ENCODE measurements around the gene HOMER3. TPM values are rescaled to one million over a fixed set of nuclear protein-coding genes. Genes with fewer than 3 reads are reported as not detected.
A peak's percentile ranks its signal among the peaks of the same experiment; 100 is the strongest.

The HOMER3 gene
- total RNA-seq, 1 donor from 2014 or later = 30.9 TPM

GRCh38 chr19:18894254-18895037 is 46.6 kb downstream of the HOMER3 start:
- Histone ChIP-seq H3K36me3 (peaks cover 0 to 3% of the 10 kb centered on the region in 2 donors), H3K27ac (no peak overlapping the region), H3K27me3 (peaks cover 5% of the 10 kb centered on the region), H3K4me3 (peak overlapping the region; percentile 42 to 46), H3K4me1 (peaks cover 24% of the 10 kb centered on the region), H3K9me3 (no peaks in the 10 kb centered on the region)
- no peak for DNase-seq (ENCODE audit: extremely low spot score in 2 of 2)
- intact Hi-C loops (cut with DNase I) = no loop called here
- no peak for TF ChIP-seq POLR2A (IDR thresholded peaks at IDR 0.05)
- TF ChIP-seq, protein P1, sequence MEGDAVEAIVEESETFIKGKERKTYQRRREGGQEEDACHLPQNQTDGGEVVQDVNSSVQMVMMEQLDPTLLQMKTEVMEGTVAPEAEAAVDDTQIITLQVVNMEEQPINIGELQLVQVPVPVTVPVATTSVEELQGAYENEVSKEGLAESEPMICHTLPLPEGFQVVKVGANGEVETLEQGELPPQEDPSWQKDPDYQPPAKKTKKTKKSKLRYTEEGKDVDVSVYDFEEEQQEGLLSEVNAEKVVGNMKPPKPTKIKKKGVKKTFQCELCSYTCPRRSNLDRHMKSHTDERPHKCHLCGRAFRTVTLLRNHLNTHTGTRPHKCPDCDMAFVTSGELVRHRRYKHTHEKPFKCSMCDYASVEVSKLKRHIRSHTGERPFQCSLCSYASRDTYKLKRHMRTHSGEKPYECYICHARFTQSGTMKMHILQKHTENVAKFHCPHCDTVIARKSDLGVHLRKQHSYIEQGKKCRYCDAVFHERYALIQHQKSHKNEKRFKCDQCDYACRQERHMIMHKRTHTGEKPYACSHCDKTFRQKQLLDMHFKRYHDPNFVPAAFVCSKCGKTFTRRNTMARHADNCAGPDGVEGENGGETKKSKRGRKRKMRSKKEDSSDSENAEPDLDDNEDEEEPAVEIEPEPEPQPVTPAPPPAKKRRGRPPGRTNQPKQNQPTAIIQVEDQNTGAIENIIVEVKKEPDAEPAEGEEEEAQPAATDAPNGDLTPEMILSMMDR (IDR thresholded peaks at IDR 0.05) = no peak
- no peak for TF ChIP-seq POLR2AphosphoS5 (IDR thresholded peaks at IDR 0.05; ENCODE audit: insufficient read depth in 1 of 2, low read depth in 1 of 2)

DNA sequence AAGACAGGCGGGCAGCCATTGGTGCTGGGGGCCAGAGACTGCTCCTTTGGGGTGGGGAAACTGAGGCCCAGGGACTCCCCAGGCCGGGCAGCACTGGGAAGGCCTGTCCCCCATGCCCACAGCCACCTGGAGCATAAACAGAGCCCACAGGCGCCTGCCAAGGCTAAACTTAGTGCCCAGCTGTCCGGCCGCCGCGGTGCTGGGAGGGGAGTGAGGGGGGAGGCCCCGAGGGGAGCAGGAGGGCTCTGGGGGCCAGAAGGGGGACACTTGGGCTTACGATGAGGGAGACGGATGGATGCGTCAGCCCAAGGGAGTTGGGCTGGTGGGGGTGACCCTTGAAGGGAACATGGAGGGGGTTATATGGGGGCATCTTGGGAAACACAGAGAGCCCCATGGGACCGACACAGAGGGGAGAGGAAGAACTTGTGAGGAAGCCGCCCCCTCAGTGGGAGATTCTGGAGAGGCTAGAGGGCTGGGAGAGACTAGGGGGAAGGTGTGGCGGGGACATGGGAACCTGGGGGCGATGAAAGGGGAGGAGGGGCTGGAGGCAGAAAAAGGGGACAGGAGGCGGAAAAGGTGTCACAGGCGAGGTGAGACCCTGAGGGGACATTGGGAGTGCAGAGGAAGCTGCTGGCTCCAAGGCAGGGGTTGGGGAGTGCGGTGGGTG is 47.3 kb downstream of the HOMER3 start:
- no peak for TF ChIP-seq POLR2A (IDR thresholded peaks at IDR 0.05)
- TF ChIP-seq, protein P1 (IDR thresholded peaks at IDR 0.05) = no peak
- no peak for TF ChIP-seq POLR2AphosphoS5 (IDR thresholded peaks at IDR 0.05; ENCODE audit: insufficient read depth in 1 of 2, low read depth in 1 of 2)
- Histone ChIP-seq H3K27me3 (peaks cover 5% of the 10 kb centered on the region), H3K27ac (no peak overlapping the region), H3K4me1 (peaks cover 24% of the 10 kb centered on the region), H3K9me3 (no peaks in the 10 kb centered on the region), H3K36me3 (no peaks in the 10 kb centered on the region), H3K4me3 (no peak overlapping the region)
- intact Hi-C loops (cut with DNase I) = no loop called here
- no peak for DNase-seq (ENCODE audit: extremely low spot score in 2 of 2)

- Histone ChIP-seq H3K36me3 (no peaks in the 10 kb centered on the region), H3K4me1 (peaks cover 12% of the 10 kb centered on the region), H3K9me3 (no peaks in the 10 kb centered on the region), H3K27ac (no peak overlapping the region), H3K27me3 (peaks cover 5% of the 10 kb centered on the region), H3K4me3 (no peak overlapping the region)
- no peak for DNase-seq (ENCODE audit: extremely low spot score in 2 of 2)
- intact Hi-C loops (cut with DNase I) = no loop called here
- no peak for TF ChIP-seq POLR2A (IDR thresholded peaks at IDR 0.05)
- TF ChIP-seq POLR2AphosphoS5 (IDR thresholded peaks at IDR 0.05; ENCODE audit: insufficient read depth in 1 of 2, low read depth in 1 of 2) = no peak
- TF ChIP-seq, protein P1 (IDR thresholded peaks at IDR 0.05) = no peak
Measured at GRCh38 chr19:18889949-18890745, 50.9 kb downstream of the HOMER3 start.

- H3K27ac ChIP-seq = no peak overlapping the region
- TF ChIP-seq, protein P1 (IDR thresholded peaks at IDR 0.05) = no peak
- no peak for TF ChIP-seq POLR2AphosphoS5 (IDR thresholded peaks at IDR 0.05; ENCODE audit: insufficient read depth in 1 of 2, low read depth in 1 of 2)
- no peak for TF ChIP-seq POLR2A (IDR thresholded peaks at IDR 0.05)
- no peaks in the 10 kb centered on the region for H3K9me3 ChIP-seq
- no peaks in the 10 kb centered on the region for H3K4me1 ChIP-seq
- no peaks in the 10 kb centered on the region for H3K36me3 ChIP-seq
- no peaks in the 10 kb centered on the region for H3K27me3 ChIP-seq
- no peak for DNase-seq (ENCODE audit: extremely low spot score in 2 of 2)
- H3K4me3 ChIP-seq = no peak overlapping the region
- intact Hi-C loops (cut with DNase I) = no loop called here
Measured at GRCh38 chr19:18886972-18887371, 54.0 kb downstream of the HOMER3 start.

All from vagina (tissue), 2 donors.